GM18951 (cell line): Measurements from ENCODE around the gene AGER.
A peak's percentile ranks its signal among the peaks of the same experiment; 100 is the strongest.
"Not testable (repeated sequence)": the region's sequence is repeated elsewhere in the genome, so short reads cannot be mapped to it uniquely, and the experiment has no call there.

Experiments
- POLR2A ChIP-seq: IDR thresholded peaks from 4 replicates; pipeline ENCODE4 v1.6.1; 2011; ENCODE audit warnings: mild to moderate bottlenecking; ENCODE audit not compliant: insufficient read length, insufficient read depth; ENCODE audit errors: extremely low read depth
- in situ Hi-C: fragments of 300-500 bp; cut with MboI; formaldehyde crosslinking; loops from one replicate; pipeline ENCODE4 v1.12.0; 2022; ENCODE audit warnings: low sequenced_read_pairs, mixed read lengths, inconsistent platforms; ENCODE audit not compliant: unreplicated experiment

The AGER gene

DNA sequence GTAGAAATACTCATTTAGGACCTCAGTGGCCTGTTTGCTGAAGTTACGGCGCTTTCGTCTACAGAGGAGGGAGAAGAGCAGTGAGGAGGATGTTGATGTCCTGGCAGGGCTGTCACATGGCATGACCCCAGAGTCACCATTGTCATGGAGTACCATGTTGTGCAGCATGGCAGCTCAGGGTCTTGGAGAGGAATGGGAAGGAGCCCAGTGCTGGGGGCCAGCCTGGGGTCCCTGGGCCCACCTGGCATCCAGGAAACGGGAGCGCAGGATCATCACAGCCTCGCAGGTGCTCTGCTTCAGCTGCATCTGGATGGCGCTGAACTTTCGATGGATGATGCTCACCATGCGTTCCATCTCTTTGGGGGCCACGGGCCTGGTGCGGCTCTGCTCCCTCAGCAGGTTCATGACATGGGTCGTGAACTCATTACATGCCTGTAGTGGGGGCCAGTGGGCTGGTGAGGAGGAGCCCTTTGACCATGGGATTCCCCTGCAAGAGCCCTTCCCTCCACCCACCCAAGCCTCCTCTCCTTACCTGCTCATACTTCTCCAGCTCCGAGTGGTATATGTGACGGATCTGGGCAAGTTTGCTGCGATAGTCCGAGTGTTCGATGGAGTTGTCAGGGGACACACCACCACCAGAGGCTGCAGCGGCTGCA, 3.8 kb upstream of the AGER start:
- in situ Hi-C loops: not testable (repeated sequence)
- peak; percentile 26 for TF ChIP-seq POLR2A

DNA sequence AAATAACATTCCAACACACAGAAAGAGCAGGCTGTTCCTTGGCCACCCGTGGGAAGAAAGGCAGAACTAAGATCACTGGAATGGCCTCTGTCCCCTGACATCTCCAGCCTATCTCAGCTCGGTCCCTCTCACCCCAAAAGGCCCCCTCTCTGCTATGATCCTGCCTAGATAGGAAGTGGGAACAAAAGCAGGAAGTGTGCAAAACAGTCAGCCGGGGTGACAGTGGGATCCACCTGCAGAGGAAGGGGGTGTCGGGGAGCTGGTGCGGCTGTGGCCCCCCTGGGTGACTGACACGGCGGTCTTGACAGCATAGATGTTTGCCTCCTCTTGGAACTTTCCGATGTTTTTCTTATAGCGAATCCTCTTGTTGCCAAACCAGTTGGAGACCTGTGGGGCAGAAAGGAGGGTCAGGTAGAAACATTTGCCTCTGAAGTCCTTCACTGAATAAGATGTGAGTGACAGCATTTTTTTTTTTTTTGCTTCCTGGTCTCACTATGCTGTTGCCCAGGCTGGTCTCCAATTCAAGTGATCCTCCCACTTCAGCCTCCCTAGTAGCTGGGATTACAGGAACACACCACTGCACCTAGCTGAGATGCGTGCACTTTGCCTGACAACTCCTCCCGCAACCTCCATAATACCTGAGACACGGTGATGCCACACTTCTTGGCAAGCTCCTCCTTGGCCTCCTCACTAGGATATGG, 3.1 kb upstream of the AGER start:
- in situ Hi-C loops: no loop called here
- TF ChIP-seq POLR2A: no peak

DNA sequence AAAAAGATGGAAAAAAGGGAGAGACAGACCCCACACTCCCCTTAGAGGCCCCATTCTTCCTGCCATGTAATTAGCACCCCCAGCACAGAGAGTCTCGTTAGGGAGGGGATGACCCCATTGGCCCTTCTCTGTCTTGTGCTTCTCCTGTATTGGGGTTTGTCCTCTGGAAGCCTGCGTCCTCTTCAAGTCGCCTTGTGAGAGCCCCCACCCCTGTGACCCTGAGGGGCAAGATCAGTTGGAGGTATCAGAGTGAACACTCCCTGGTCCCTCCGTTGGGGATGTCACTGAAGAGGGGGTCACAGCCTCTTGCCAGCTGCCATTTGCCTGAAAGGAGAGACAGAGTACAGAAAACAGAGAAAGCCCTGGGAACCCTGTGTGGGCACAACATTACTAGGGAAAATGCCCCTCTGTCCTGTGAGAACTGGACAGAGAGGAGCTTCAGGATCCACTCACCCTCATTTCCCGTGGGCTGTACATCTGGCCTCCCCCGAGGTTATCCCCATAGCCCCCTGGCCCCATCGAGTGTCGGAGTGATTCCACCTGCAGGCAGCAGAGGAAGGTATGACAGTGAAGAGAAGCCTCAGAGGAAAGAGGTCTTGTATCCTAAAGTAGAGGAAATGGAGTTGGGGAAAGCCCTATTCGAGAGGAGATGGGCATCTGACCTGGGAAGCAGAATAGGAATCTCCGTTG, 2.2 kb upstream of the AGER start:
- in situ Hi-C loops: not testable (repeated sequence)

DNA sequence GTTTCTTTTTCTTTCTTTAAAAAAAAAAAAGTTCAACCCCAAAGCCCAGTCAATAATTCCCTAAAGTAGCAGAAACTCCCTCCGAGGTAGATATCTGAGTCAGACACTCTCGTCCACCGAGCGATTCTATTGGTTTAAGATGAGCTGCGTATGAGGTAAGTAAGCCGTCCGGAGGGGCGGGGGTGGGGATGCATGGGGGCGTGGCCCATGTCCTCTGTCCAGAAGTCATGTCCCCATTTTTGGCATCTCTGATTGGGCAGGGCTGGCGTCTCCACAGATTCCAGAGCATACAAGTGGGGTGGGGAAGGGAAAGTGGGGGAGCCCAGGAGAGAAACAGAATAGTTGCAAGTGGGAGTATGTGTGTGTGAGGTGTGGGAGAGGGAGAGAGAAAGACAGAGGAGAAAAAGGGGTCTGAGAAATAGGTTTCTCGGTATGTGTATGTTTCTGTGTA, 1.7 kb upstream of the AGER start:
- in situ Hi-C loops: not testable (repeated sequence)

DNA sequence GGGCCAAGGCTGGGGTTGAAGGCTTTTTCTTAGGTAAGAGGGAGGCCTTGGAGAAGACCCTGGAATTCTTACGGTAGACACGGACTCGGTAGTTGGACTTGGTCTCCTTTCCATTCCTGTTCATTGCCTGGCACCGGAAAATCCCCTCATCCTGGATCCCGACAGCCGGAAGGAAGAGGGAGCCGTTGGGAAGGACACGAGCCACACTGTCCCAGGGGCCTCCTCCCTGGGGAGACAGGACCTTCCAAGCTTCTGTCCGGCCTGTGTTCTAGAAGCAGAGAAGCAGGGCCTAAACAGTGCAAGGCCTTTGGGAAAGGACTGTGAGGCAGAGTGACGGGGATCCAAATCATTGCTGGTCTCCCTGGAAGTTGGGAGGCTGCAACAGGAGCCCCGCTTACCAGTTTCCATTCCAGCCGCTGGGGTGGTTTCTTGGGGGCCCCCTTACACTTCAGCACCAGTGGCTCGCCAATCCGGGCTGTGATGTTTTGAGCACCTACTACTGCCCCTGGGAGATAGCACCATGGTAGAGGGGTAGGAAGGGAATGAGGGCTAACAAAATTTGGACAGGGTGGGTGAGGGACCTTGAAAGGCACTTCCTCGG, 470 bp downstream of the AGER start:
- TF ChIP-seq POLR2A: no peak
- in situ Hi-C loops: no loop called here

DNA sequence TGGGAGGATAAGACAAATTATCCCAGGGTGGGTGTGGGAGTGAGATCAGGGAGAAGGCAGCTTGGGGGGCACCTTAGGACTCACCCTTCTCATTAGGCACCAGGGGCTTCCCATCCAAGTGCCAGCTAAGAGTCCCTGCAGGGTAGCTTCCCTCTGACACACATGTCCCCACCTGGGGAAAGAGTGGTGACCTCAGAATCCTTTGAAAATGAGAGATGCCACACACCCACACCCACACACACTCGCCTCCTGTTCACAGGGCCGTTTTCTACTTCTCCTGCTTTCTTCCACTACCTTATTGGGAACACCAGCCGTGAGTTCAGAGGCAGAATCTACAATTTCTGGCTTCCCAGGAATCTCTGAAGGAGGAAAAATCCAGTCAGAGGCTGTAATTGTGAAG, 1.0 kb downstream of the AGER start:
- no peak for TF ChIP-seq POLR2A
- in situ Hi-C loops: no loop called here

DNA sequence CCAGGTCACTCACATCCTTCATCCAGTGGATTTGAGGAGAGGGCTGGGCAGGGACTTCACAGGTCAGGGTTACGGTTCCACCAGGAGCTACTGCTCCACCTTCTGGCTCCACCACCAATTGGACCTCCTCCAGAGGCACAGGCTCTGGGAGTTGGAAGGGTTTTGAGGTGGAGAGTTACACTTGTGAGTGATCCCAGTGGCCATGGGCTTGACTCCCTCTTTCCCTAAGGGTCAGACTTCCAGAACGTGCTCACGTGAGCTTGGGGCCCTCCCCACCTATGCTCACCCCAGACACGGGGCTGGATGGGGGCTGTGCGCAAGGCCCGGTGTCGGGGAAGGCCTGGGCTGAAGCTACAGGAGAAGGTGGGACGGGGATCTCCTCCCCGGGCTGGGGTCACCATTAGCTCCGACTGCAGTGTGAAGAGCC, 1.5 kb downstream of the AGER start:
- no peak for TF ChIP-seq POLR2A
- in situ Hi-C loops: no loop called here

DNA sequence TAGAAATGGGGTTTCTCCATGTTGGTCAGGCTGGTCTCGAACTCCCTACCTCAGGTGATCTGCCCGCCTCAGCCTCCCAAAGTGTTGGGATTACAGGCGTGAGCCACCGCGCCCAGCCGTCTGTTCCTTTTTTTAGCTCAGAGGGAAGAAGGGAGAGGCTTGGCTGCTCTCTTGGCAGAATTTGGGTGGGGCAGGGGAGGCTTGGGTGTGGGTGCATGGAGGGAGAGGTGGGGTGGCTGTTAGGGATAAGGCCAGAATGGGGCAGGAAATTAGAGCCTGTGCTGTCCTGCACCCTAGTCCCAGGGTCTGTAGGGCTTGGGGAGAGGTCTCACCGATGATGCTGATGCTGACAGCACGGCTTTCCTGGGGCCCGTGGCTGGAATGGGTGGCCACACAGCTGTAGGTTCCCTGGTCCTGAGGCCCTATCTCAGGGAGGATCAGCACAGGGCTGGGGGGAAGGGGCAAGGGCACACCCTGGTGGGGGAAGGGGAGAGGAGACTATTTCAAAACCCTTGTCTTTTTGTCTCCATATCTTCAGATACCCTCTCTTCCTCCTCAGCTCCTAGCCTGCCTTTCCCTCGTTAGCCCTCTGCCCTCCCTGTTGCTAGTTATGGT, 2.0 kb downstream of the AGER start:
- in situ Hi-C loops: no loop called here
- no peak for TF ChIP-seq POLR2A

DNA sequence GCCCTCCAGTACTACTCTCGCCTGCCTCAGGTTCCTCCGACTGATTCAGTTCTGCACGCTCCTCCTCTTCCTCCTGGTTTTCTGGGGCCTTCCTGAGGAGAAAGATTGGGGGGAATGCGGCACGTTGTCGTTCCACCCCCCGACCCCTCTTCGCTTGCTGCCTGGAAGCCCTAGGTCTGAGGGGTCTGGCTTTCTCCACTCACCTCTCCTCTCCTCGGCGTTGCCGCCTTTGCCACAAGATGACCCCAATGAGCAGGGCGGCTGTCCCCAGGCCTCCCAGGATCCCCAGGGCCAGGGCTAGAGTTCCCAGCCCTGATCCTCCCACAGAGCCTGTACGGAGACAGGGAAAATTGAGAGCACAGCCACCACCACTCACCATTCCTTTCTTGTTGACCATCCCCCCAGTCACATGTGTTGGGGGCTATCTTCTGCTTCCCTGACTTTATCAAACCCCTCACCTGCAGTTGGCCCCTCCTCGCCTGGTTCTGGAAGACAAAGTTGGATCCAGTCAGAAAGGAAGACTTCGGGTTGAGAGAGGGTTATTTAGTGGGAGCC, 2.8 kb downstream of the AGER start:
- no peak for TF ChIP-seq POLR2A
- in situ Hi-C loops: no loop called here

DNA sequence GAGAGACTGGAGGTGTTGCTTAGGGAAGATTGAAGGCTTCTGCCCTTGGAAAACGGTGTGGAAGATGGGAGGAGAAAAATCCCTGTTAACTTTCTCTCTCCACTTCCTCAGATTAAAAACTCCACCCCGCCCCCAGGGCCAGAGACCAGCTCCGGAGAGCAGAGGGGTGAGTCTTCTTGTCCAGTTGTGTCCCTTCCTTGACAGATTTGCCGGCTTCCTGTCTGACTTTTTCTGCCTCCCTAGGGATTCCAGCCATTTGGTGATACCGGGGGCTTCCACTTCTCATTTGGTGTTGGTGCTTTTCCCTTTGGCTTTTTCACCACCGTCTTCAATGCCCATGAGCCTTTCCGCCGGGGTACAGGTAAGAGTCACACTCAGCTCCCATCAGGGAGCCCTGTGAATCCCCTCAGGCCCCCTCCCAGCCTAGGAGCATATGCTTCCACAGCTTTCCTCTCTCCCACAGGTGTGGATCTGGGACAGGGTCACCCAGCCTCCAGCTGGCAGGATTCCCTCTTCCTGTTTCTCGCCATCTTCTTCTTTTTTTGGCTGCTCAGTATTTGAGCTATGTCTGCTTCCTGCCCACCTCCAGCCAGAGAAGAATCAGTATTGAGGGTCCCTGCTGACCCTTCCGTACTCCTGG, 4.2 kb downstream of the AGER start:
- in situ Hi-C loops: no loop called here

DNA sequence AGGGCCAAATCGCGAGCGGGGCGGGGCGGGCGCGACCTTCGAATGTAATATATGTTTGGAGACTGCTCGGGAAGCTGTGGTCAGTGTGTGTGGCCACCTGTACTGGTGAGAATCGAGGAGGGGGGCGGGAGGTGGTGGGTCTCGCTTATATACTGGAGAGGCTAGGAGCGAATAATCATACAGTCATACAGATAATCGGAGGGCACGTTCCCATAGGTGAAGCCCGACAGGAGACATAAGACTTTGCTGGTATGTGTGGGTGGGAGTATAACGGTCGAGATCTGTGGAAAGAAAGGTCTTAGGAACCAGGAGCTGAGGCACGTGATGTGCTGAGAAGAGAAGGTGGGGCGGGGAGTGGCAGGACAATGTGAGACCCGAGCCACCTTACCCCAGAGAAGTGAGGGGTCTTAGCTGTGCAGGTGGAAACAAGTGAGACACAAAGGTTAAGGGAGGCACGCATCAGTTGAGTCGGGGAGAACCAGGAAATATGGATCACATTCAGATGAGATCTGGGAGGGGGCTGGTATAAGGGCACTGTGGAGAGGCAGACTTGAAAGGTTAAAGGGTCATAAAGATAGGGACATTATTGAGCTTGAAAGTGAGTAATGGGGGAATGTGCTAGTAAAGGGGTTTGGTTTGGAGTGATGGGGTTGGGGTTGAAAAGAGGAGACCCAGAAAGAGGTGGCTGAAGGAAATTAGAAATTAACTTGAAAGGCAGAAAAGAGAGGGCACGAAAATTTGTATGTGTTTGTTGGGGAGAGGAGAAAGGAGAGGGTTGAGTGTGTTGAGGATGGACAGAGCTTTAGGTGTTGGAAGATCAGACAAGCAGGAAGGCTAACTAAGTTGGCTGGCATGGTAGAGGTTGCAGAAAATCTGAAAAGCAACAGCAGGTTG, 5.3 kb downstream of the AGER start:
- TF ChIP-seq POLR2A: no peak
- in situ Hi-C loops: no loop called here

More for the DNA sequence above, 4.2 kb downstream of the AGER start:
- TF ChIP-seq POLR2A: no peak
